GM23338 (cell line): ENCODE measurements around the gene CDC42EP2. TPM values are rescaled to one million over a fixed set of nuclear protein-coding genes. Genes with fewer than 3 reads are reported as not detected.

ENCODE experiments used
- CREB1 ChIP-seq: fragments of 250-450 bp; sonication (Bioruptor Pico); IDR thresholded peaks from 2 replicates; pipeline ENCODE4 v1.5.0; 2020; ENCODE audit warnings: low read depth, mild to moderate bottlenecking, moderate library complexity
- ETS1 ChIP-seq: IDR thresholded peaks from 2 replicates; pipeline ENCODE4 v1.6.1; 2016; ENCODE audit warnings: antibody characterized with exemption
- EZH2 ChIP-seq: fragments of 200-600 bp; sonication (generic); IDR thresholded peaks from one replicate; pipeline ENCODE4 v1.8.0; 2017; ENCODE audit warnings: antibody characterized with exemption, mild to moderate bottlenecking, low read depth; ENCODE audit not compliant: unreplicated experiment
- EZH2phosphoT487 ChIP-seq: fragments of 200-600 bp; sonication (generic); IDR thresholded peaks from one replicate; pipeline ENCODE4 v1.8.1; 2018; ENCODE audit warnings: antibody characterized with exemption; ENCODE audit not compliant: unreplicated experiment
- JUNB ChIP-seq: IDR thresholded peaks from one replicate; pipeline ENCODE4 v1.6.1; 2016; ENCODE audit warnings: antibody characterized with exemption; ENCODE audit not compliant: unreplicated experiment
- NANOG ChIP-seq: IDR thresholded peaks from 2 replicates; pipeline ENCODE4 v1.6.1; 2016; ENCODE audit warnings: antibody characterized with exemption, borderline replicate concordance
- REST ChIP-seq: IDR thresholded peaks from one replicate; pipeline ENCODE4 v1.6.1; 2018; ENCODE audit warnings: antibody characterized with exemption; ENCODE audit not compliant: unreplicated experiment
- ZNF331 ChIP-seq: fragments of 250-450 bp; sonication (Bioruptor Pico); IDR thresholded peaks from 2 replicates; pipeline ENCODE4 v1.5.0; 2020; ENCODE audit warnings: low read depth, mild to moderate bottlenecking, moderate library complexity
- polyA plus RNA-seq: library from polyadenylated mRNA; unstranded; fragments of >200 nt; fragmentation: Nextera tagmentation; extraction: Ambion mirVana; gene quantifications from 2 replicates; pipeline ENCODE4 v1.2.1, GENCODE V29; 2016
- total RNA-seq: library from RNA; depleted of rRNA; stranded (reverse); fragments of >200 nt; shearing (Covaris generic); gene quantifications from 2 replicates; pipeline ENCODE4 v1.2.3, GENCODE V29; 2014
- TF ChIP-seq, protein P1 (sequence below): fragments of 250-450 bp; sonication (Bioruptor Pico); IDR thresholded peaks from 2 replicates; pipeline ENCODE4 v1.5.0; 2020; ENCODE audit warnings: mild to moderate bottlenecking, moderate library complexity
- TF ChIP-seq, protein P2 (sequence below), 2 experiments: fragments of 200-600 bp in 1 of 2; sonication (generic) in 1 of 2; conservative IDR thresholded peaks; 2 replicates each; pipeline versions ENCODE4 v1.5.1 to v1.6.1; 2016 to 2017; ENCODE audit warnings: antibody characterized with exemption in 2 of 2, low read depth in 2 of 2, mild to moderate bottlenecking in 2 of 2, moderate library complexity in 1 of 2

The CDC42EP2 gene
- total and polyA plus RNA-seq, 2 experiments from 2014 or later: 18.2 to 19.0 TPM

GRCh38 chr11:65353376-65353775, 38.7 kb downstream of the CDC42EP2 start (continued):
- TF ChIP-seq, protein P1, sequence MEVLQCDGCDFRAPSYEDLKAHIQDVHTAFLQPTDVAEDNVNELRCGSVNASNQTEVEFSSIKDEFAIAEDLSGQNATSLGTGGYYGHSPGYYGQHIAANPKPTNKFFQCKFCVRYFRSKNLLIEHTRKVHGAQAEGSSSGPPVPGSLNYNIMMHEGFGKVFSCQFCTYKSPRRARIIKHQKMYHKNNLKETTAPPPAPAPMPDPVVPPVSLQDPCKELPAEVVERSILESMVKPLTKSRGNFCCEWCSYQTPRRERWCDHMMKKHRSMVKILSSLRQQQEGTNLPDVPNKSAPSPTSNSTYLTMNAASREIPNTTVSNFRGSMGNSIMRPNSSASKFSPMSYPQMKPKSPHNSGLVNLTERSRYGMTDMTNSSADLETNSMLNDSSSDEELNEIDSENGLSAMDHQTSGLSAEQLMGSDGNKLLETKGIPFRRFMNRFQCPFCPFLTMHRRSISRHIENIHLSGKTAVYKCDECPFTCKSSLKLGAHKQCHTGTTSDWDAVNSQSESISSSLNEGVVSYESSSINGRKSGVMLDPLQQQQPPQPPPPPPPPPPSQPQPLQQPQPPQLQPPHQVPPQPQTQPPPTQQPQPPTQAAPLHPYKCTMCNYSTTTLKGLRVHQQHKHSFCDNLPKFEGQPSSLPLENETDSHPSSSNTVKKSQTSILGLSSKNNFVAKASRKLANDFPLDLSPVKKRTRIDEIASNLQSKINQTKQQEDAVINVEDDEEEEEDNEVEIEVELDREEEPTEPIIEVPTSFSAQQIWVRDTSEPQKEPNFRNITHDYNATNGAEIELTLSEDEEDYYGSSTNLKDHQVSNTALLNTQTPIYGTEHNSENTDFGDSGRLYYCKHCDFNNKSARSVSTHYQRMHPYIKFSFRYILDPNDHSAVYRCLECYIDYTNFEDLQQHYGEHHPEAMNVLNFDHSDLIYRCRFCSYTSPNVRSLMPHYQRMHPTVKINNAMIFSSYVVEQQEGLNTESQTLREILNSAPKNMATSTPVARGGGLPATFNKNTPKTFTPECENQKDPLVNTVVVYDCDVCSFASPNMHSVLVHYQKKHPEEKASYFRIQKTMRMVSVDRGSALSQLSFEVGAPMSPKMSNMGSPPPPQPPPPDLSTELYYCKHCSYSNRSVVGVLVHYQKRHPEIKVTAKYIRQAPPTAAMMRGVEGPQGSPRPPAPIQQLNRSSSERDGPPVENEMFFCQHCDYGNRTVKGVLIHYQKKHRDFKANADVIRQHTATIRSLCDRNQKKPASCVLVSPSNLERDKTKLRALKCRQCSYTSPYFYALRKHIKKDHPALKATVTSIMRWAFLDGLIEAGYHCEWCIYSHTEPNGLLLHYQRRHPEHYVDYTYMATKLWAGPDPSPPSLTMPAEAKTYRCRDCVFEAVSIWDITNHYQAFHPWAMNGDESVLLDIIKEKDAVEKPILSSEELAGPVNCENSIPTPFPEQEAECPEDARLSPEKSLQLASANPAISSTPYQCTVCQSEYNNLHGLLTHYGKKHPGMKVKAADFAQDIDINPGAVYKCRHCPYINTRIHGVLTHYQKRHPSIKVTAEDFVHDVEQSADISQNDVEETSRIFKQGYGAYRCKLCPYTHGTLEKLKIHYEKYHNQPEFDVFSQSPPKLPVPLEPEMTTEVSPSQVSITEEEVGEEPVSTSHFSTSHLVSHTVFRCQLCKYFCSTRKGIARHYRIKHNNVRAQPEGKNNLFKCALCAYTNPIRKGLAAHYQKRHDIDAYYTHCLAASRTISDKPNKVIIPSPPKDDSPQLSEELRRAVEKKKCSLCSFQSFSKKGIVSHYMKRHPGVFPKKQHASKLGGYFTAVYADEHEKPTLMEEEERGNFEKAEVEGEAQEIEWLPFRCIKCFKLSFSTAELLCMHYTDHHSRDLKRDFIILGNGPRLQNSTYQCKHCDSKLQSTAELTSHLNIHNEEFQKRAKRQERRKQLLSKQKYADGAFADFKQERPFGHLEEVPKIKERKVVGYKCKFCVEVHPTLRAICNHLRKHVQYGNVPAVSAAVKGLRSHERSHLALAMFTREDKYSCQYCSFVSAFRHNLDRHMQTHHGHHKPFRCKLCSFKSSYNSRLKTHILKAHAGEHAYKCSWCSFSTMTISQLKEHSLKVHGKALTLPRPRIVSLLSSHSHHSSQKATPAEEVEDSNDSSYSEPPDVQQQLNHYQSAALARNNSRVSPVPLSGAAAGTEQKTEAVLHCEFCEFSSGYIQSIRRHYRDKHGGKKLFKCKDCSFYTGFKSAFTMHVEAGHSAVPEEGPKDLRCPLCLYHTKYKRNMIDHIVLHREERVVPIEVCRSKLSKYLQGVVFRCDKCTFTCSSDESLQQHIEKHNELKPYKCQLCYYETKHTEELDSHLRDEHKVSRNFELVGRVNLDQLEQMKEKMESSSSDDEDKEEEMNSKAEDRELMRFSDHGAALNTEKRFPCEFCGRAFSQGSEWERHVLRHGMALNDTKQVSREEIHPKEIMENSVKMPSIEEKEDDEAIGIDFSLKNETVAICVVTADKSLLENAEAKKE (CRISPR knock-in tag): no peak
- no peak for TF ChIP-seq JUNB
- TF ChIP-seq NANOG: no peak
- no peak for TF ChIP-seq CREB1
- no peak for TF ChIP-seq REST
- TF ChIP-seq ZNF331 (CRISPR knock-in tag): no peak
- no peak for TF ChIP-seq EZH2phosphoT487
- TF ChIP-seq, protein P2, sequence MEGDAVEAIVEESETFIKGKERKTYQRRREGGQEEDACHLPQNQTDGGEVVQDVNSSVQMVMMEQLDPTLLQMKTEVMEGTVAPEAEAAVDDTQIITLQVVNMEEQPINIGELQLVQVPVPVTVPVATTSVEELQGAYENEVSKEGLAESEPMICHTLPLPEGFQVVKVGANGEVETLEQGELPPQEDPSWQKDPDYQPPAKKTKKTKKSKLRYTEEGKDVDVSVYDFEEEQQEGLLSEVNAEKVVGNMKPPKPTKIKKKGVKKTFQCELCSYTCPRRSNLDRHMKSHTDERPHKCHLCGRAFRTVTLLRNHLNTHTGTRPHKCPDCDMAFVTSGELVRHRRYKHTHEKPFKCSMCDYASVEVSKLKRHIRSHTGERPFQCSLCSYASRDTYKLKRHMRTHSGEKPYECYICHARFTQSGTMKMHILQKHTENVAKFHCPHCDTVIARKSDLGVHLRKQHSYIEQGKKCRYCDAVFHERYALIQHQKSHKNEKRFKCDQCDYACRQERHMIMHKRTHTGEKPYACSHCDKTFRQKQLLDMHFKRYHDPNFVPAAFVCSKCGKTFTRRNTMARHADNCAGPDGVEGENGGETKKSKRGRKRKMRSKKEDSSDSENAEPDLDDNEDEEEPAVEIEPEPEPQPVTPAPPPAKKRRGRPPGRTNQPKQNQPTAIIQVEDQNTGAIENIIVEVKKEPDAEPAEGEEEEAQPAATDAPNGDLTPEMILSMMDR (conservative IDR thresholded peaks at IDR 0.05; ENCODE audit: low read depth in 2 of 2): no peak
- no peak for TF ChIP-seq ETS1
- no peak for TF ChIP-seq EZH2
